Superior temporal gyrus (tissue), 1 donor: ENCODE results near the gene NUDT1.

Source experiments
- DNase-seq: peaks from one replicate; pipeline ENCODE4 v3.0.0-alpha.2; 2016; ENCODE audit errors: extremely low spot score

The NUDT1 gene

GRCh38 chr7:2299131-2299829 is 57.3 kb downstream of the NUDT1 start:
- DNase-seq: no peak

- peak; percentile 41 for DNase-seq
These were observed 58.0 kb downstream of the NUDT1 start for GRCh38 chr7:2299870-2300512.
